Measurements from ENCODE around the gene FPR2. TPM values are rescaled to one million over a fixed set of nuclear protein-coding genes. Genes with fewer than 3 reads are reported as not detected.
A peak's percentile ranks its signal among the peaks of the same experiment; 100 is the strongest.

Gene FPR2
- total and polyA plus RNA-seq, 2 of the 13 experiments (the other 11 are each of a cell fraction or from before 2014, with no cell fraction given): not detected

DNA sequence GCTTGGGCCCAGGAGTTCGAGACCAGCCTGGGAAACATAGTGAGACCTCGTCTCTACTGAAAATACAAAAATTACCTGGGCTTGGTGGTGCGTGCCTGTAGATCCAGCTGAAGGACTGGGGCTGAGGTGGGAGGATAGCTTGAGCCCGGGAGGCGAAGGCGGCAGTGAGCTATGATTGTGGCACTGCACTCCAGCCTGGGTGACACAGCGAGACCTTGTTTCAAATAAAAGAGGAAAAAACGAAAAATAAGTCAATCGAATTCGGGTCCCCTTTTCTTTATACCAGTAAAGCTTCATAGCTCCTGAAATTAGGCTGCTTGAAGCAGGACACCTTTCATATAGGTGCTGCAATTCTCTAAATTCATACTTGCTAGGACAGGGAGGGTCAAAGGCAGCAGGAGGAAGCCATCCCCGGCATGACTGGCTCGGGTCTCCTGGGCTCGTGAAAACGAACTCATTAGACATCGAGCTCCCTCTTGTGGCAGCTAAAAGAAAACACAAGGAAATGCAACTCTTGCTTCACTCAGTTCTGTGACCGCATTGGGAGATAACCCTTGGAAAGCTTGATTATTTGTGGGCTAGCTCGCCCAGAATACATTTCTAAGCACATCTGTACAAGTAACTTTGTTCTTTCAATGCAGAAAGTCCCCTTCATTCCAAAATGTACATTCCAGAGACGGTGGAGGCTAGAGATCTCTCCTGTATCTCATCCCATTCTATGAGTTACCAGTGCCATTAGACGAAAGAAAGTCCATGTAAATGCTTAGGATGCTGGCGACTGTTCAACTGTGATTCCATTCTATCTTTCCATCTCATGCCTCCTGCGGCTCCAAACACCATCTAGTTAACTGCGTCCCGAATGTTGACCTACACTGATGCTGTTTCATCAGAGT lies 16.8 kb downstream of the FPR2 start (continued):
- TF ChIP-seq ZNF343 (CRISPR knock-in tag; IDR thresholded peaks at IDR 0.05) (no peak), GTF2F1 (IDR thresholded peaks at IDR 0.05; ENCODE audit: low read length) (no peak), ZNF547 (CRISPR knock-in tag; IDR thresholded peaks at IDR 0.05) (no peak), SMC3 (IDR thresholded peaks at IDR 0.05; ENCODE audit: low read length) (peak; percentile 60), STAG1 (CRISPR knock-in tag; IDR thresholded peaks at IDR 0.05) (peak; percentile 80), ZNF501 (CRISPR knock-in tag; IDR thresholded peaks at IDR 0.05) (0 out of 2 replicates have a peak, but pooled peaks have one; percentile 48), HNF4A (CRISPR knock-in tag; IDR thresholded peaks at IDR 0.05) (no peak), ZNF7 (CRISPR knock-in tag; IDR thresholded peaks at IDR 0.05) (no peak), FOXO1 (CRISPR knock-in tag; IDR thresholded peaks at IDR 0.05) (no peak), JARID2 (CRISPR knock-in tag; IDR thresholded peaks at IDR 0.05; ENCODE audit: insufficient replicate concordance) (no peak), ZNF382 (CRISPR knock-in tag; IDR thresholded peaks at IDR 0.05; ENCODE audit: borderline replicate concordance) (no peak), ZNF333 (CRISPR knock-in tag; IDR thresholded peaks at IDR 0.05; ENCODE audit: borderline replicate concordance) (no peak), ZBTB1 (CRISPR knock-in tag; IDR thresholded peaks at IDR 0.05; ENCODE audit: borderline replicate concordance) (no peak), TOE1 (CRISPR knock-in tag; IDR thresholded peaks at IDR 0.05) (no peak), ELF4 (CRISPR knock-in tag; IDR thresholded peaks at IDR 0.05; ENCODE audit: borderline replicate concordance) (no peak), ZNF264 (CRISPR knock-in tag; IDR thresholded peaks at IDR 0.05) (no peak), PRMT3 (CRISPR knock-in tag; IDR thresholded peaks at IDR 0.05; ENCODE audit: borderline replicate concordance, low read depth) (no peak), CEBPB (IDR thresholded peaks at IDR 0.05; ENCODE audit: borderline replicate concordance, low read depth, low read length) (peak; percentile 78), ZNF619 (CRISPR knock-in tag; IDR thresholded peaks at IDR 0.05) (no peak), HIVEP1 (CRISPR knock-in tag; IDR thresholded peaks at IDR 0.05) (no peak)
- TF ChIP-seq, protein P1, sequence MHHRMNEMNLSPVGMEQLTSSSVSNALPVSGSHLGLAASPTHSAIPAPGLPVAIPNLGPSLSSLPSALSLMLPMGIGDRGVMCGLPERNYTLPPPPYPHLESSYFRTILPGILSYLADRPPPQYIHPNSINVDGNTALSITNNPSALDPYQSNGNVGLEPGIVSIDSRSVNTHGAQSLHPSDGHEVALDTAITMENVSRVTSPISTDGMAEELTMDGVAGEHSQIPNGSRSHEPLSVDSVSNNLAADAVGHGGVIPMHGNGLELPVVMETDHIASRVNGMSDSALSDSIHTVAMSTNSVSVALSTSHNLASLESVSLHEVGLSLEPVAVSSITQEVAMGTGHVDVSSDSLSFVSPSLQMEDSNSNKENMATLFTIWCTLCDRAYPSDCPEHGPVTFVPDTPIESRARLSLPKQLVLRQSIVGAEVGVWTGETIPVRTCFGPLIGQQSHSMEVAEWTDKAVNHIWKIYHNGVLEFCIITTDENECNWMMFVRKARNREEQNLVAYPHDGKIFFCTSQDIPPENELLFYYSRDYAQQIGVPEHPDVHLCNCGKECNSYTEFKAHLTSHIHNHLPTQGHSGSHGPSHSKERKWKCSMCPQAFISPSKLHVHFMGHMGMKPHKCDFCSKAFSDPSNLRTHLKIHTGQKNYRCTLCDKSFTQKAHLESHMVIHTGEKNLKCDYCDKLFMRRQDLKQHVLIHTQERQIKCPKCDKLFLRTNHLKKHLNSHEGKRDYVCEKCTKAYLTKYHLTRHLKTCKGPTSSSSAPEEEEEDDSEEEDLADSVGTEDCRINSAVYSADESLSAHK (CRISPR knock-in tag; IDR thresholded peaks at IDR 0.05; ENCODE audit: borderline replicate concordance): no peak
- TF ChIP-seq, protein P2, sequence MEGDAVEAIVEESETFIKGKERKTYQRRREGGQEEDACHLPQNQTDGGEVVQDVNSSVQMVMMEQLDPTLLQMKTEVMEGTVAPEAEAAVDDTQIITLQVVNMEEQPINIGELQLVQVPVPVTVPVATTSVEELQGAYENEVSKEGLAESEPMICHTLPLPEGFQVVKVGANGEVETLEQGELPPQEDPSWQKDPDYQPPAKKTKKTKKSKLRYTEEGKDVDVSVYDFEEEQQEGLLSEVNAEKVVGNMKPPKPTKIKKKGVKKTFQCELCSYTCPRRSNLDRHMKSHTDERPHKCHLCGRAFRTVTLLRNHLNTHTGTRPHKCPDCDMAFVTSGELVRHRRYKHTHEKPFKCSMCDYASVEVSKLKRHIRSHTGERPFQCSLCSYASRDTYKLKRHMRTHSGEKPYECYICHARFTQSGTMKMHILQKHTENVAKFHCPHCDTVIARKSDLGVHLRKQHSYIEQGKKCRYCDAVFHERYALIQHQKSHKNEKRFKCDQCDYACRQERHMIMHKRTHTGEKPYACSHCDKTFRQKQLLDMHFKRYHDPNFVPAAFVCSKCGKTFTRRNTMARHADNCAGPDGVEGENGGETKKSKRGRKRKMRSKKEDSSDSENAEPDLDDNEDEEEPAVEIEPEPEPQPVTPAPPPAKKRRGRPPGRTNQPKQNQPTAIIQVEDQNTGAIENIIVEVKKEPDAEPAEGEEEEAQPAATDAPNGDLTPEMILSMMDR (CRISPR knock-in tag; IDR thresholded peaks at IDR 0.05): peak; percentile 86
- TF ChIP-seq, protein P3, sequence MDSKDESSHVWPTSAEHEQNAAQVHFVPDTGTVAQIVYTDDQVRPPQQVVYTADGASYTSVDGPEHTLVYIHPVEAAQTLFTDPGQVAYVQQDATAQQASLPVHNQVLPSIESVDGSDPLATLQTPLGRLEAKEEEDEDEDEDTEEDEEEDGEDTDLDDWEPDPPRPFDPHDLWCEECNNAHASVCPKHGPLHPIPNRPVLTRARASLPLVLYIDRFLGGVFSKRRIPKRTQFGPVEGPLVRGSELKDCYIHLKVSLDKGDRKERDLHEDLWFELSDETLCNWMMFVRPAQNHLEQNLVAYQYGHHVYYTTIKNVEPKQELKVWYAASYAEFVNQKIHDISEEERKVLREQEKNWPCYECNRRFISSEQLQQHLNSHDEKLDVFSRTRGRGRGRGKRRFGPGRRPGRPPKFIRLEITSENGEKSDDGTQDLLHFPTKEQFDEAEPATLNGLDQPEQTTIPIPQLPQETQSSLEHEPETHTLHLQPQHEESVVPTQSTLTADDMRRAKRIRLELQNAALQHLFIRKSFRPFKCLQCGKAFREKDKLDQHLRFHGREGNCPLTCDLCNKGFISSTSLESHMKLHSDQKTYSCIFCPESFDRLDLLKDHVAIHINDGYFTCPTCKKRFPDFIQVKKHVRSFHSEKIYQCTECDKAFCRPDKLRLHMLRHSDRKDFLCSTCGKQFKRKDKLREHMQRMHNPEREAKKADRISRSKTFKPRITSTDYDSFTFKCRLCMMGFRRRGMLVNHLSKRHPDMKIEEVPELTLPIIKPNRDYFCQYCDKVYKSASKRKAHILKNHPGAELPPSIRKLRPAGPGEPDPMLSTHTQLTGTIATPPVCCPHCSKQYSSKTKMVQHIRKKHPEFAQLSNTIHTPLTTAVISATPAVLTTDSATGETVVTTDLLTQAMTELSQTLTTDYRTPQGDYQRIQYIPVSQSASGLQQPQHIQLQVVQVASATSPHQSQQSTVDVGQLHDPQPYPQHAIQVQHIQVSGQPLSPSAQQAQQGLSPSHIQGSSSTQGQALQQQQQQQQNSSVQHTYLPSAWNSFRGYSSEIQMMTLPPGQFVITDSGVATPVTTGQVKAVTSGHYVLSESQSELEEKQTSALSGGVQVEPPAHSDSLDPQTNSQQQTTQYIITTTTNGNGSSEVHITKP (CRISPR knock-in tag; IDR thresholded peaks at IDR 0.05; ENCODE audit: low read depth): no peak

All from HepG2 (cell line).